Kidney capillary endothelial cell (primary cell): Measurements from ENCODE around the gene PLA2G4C.

Experiments
- DNase-seq: peaks from one replicate; pipeline ENCODE4 v3.0.0-alpha.2; 2018; ENCODE audit warnings: low spot score

The PLA2G4C gene

DNA sequence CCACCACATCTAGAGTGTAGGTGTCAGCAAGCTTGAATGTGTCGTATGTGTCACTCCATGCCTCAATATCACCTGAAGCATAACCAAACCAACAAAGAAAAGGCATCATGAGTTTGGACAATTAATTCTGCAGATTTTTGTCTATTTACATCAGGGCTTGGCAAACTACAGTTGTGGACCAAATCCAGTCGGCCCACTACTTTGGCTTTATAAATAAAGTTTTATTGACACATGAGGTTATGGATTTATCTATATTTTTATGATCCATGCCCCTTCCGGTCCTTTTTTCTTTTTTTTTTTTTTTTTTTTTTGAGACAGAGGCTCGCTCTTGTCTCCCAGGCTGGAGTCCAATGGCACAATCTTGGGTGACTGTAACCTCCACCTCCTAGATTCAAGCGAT is 57.5 kb downstream of the PLA2G4C start:
- DNase-seq: no peak

- DNase-seq: no peak
Observed at GRCh38 chr19:48051335-48052033, 59.1 kb downstream of the PLA2G4C start.

DNA sequence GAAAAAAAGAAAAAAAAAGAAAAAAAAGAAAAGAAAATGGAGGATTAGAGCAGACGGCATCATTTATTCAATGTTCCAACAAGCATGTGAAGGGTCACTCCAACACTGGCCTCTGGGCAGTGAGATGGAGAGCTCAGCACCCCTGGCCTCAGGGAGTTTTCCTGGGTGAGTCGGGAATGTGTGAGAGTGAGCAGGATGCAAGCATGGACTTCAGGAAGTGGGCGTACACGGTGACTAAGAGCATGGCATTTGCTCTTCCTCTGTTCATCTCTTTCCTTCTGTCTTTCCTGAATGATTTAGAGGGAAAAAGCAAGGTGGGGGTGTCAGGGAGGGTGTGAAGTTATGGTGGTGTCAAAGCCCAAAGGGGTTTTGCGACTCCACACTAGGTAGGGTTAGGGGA is 66.1 kb downstream of the PLA2G4C start:
- DNase-seq: no peak

GRCh38 chr19:48043675-48044258 is 66.8 kb downstream of the PLA2G4C start, which contains the start of gene CABP5:
TSS of gene CABP5 (minus strand) at chr19:48044079. CDS start at chr19:48043922, 157 bp downstream.
- DNase-seq: no peak

DNA sequence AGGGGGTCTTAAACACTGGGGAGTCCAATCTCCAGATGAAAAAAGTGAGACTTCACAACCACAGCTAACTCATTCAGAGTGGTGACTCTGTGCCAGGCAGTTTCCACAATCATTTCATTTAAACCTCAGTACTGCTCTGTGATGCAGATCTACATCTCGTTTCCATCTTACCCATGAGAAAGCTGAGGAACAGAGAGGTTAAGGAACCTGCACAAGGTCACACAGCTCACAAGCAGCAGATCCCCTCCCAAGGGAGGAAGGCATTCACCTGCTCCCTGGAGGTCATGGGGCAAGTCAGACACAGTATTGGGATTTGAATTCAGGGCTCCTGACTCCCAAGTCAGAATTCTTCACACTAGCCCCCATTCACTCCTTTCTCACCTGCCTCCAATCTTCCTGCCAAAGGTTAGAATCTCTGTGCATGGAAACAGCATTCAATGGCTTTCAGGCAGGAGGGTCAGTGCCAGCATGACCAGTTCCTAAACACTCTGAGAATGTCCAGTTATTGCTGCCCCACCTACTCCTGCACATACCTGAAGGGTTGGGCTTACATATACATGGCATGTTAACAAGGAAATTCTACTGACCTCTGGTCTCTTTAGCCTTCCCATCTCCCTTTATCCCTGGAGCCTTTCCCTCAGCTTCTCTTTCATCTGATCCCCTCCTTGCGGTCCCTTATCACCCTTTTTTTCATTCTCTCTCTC is 68.6 kb downstream of the PLA2G4C start:
- no peak for DNase-seq

DNA sequence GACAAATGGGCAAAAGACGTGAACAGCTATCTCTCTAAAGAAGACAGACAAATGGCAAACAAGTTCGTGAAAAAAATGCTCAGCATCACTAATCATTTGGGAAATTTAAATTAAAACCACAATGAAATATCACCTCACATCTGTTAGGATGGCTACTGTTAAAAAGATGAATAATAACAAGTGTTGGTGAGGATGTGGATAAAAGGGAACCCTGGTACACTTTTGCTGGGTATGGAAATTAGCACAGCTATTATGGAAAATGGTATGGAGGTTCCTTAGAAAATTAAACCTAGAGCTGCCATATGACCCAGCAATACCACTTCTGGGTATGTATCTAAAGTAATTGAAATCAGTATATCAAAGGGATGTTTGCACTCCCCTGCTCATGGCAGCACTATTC is 73.9 kb downstream of the PLA2G4C start:
- DNase-seq: no peak

DNA sequence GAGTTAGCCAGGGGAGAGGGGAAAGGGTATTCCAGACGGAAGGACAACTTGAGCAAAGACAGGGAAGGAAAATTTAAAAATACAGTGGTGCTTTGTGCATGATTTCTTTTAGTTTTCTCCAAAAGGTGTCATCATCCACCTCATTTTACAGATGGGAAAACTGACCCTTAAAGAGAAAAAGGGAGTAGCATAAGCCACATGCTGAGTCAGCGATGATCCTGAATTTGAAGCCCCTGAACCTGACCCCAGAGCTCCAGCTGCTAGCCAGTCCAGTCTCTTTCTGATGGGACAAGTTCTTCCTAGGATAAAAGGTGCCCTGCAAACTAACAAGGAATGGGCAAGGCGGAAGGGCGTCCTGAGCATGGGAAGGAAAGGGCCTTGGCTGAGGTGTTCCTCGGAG is 77.0 kb downstream of the PLA2G4C start:
- DNase-seq: no peak

- DNase-seq: no peak
Observed at GRCh38 chr19:48030073-48030472, 80.5 kb downstream of the PLA2G4C start.

GRCh38 chr19:48029431-48029830 is 81.2 kb downstream of the PLA2G4C start:
- no peak for DNase-seq

DNA sequence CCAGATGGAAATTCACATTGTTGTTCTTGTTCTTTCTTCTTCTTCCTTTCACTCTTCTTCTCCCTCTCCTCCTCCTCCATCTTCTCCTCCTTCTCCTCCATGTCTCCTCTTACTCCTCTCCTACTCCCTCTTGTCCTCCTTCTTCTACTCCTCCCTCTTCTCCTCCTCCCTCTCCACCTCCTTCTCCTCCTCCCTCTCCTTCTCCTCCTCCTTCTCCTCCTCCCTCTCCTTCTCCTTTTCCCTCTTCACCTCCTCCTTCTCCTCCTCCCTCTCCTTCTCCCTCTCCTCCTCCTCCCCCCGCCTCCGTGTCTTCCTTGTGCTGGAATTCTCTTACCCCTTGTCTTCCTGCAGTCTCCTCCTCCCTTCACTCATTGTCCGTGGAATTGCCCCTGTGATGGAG is 85.1 kb downstream of the PLA2G4C start:
- no peak for DNase-seq

GRCh38 chr19:48023518-48023917 is 87.1 kb downstream of the PLA2G4C start:
- DNase-seq: no peak

DNA sequence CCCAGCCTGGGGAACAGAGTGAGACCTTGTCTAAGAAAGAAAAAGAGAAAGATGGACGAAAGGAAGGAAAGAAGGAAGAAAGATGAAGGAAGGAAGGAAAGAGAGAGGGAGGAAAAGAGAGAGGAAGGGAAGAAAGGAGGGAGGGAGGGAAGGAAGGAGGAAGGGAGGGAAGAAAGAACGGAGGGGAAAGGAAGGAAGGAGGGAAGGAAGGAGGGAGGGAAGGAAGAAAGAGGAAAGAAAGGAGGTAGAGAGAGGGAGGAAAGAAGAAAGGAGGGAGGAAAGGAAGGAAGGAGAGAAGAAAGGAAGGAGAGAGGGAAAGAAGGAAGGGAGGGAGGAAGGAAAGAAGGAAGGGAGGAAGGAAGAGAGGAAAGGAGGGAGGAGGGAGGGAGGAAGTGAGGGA is 87.6 kb downstream of the PLA2G4C start:
- DNase-seq: no peak

DNA sequence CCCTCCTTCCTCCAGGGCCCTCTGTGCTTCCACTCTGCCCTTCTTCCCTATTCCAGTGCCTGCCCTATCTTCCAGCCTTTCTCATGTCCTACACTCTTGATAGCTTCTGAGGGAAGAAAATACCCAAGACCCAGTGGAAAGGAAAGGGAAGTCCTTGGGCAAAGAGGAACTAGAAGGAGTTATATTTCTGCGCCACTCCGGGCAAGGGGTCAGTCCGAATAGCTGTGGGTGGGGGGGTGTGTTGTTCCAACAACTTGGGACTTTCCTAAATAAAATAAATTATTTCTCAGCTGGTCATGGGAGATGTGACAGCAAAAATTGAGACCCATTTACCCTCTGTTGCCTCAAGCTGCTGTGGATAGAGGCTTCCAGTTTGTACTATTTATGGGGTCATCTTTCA is 89.9 kb downstream of the PLA2G4C start:
- DNase-seq: no peak

- DNase-seq: no peak
Observed at GRCh38 chr19:48010932-48011758, 99.5 kb downstream of the PLA2G4C start.

GRCh38 chr19:48006762-48007161 is 103.9 kb downstream of the PLA2G4C start:
- DNase-seq: no peak

GRCh38 chr19:48004236-48004635 is 106.4 kb downstream of the PLA2G4C start:
- no peak for DNase-seq

- no peak for DNase-seq
Observed at GRCh38 chr19:48000846-48001245, 109.8 kb downstream of the PLA2G4C start.

DNA sequence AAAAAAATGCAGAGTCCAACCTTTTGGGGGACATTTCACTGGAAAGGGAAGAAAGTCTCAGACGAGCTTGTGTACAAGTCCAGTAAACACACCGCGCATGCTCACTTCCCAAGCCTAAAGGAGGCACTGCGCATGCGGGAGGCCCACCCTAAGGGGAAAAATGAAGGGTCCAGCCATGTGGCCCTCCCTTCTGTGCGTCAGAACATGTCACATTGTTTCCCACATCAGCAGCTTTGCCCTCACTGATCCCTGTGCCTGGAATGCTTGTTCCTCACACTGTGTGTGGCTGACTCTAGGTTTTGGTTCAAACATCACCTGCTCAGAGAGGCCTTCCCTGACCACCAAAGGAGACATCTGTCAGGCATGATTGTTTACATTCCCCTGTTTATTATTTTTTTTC is 111.8 kb downstream of the PLA2G4C start:
- no peak for DNase-seq
